ENCODE results near the gene SF3B3.
A peak's percentile ranks its signal among the peaks of the same experiment; 100 is the strongest.

The SF3B3 gene

DNA sequence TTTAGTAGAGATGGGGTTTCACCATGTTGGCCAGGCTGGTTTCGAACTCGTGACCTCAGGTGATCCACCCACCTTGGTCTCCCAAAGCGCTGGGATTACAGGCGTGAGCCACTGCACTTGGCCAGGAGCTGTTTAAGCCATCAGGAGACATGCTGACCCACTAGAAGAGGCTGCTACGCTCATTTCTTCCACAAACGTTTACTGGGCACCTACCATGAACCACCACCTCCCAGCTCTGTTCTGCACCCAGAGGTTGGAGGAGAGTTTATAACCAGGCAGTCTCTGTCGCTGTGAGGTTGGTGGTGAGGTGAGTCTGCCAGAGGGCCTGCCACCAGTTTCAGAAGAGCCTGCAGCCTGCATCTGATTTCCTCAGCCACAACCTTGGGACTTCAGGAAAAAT, 51.8 kb downstream of the SF3B3 start:
- no peaks in the 10 kb centered on the region for H3K9me2 ChIP-seq (replicated peaks; ENCODE audit: insufficient read depth, low read length)
- H3K27me3 ChIP-seq (replicated peaks; ENCODE audit: insufficient read depth, low read length): no peaks in the 10 kb centered on the region
- H3K79me2 ChIP-seq (ENCODE audit: low read length): peaks cover 28% of the 10 kb centered on the region
- no peak overlapping the region for H2AFZ ChIP-seq (ENCODE audit: low read length)
- no peak for TF ChIP-seq EZH2phosphoT487 (IDR thresholded peaks at IDR 0.05; ENCODE audit: low read length)
- TF ChIP-seq, protein P1, sequence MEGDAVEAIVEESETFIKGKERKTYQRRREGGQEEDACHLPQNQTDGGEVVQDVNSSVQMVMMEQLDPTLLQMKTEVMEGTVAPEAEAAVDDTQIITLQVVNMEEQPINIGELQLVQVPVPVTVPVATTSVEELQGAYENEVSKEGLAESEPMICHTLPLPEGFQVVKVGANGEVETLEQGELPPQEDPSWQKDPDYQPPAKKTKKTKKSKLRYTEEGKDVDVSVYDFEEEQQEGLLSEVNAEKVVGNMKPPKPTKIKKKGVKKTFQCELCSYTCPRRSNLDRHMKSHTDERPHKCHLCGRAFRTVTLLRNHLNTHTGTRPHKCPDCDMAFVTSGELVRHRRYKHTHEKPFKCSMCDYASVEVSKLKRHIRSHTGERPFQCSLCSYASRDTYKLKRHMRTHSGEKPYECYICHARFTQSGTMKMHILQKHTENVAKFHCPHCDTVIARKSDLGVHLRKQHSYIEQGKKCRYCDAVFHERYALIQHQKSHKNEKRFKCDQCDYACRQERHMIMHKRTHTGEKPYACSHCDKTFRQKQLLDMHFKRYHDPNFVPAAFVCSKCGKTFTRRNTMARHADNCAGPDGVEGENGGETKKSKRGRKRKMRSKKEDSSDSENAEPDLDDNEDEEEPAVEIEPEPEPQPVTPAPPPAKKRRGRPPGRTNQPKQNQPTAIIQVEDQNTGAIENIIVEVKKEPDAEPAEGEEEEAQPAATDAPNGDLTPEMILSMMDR (IDR thresholded peaks at IDR 0.05; ENCODE audit: low read length): no peak
- no peak for TF ChIP-seq EZH2 (optimal IDR thresholded peaks at IDR 0.05; ENCODE audit: low read depth, low read length)
- peak overlapping the region; percentile 50; the same call in 1 of the 2 replicates for H3K27ac ChIP-seq (ENCODE audit: low read length)
- peaks cover 46% of the 10 kb centered on the region for H3F3A ChIP-seq (ENCODE audit: insufficient read depth, low read length)
- H3K9me3 ChIP-seq (replicated peaks; ENCODE audit: insufficient read depth, low read length): no peaks in the 10 kb centered on the region
- peaks cover 21% of the 10 kb centered on the region for H3K36me3 ChIP-seq (replicated peaks; ENCODE audit: insufficient read depth, low read length)
- peaks cover 62% of the 10 kb centered on the region for H3K4me1 ChIP-seq (ENCODE audit: low read length)
- H3K9ac ChIP-seq (ENCODE audit: low read length): no peak overlapping the region; the same call in 1 of the 2 replicates
- peak overlapping the region; percentile 36; the same call in 1 of the 2 replicates for H3K4me2 ChIP-seq (ENCODE audit: low read depth, low read length)
- H4K20me1 ChIP-seq (ENCODE audit: insufficient read depth, low read length): peaks cover 8% of the 10 kb centered on the region; the same call in 1 of the 2 replicates
- H3K4me3 ChIP-seq (ENCODE audit: low read length): no peak overlapping the region
- no peak for DNase-seq

DNA sequence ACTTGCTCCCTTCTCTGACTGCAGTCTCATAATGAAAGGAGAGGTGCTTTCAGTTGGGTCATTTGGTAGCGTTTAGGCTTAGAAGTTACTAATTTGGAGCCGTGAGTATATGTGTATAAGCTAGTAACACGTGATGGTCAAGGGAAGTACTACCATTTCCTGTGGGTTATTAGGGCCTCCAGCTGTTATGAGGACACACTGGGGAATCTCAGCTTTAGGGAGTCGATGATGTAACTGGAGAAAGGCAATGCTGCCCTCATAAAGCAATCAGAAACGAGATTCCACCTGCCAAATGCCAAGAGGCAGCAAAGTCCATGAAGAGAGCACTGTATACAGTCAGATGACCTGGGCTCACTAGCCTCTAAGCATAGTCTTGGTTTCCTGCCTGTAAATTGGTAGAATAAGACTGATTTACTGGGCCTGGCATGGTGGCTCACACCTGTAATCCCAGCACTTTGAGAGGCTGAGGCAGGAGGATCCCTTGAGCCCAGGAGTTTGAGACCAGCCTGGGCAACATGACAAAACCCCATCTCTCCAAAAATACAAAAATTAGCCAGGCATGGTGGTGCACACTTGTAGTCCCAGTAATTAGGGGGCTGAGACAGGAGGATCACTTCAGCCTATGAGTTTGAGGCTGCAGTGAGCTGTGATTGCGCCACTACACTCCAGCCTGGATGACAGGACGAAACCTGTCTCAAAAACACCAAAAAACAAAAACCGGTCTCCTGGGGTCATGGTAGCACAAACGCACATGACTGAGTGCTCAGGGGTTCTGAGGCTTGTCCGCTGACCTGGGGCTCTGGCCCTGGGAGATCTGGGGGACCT, 53.0 kb downstream of the SF3B3 start:
- H3K79me2 ChIP-seq (ENCODE audit: low read length): peaks cover 16% of the 10 kb centered on the region
- H3K27ac ChIP-seq (ENCODE audit: low read length): peak overlapping the region; percentile 50; the same call in 1 of the 2 replicates
- peak; percentile 63 for DNase-seq
- peak overlapping the region; percentile 8; the same call in 1 of the 2 replicates for H3K4me2 ChIP-seq (ENCODE audit: low read depth, low read length)
- H3K9me2 ChIP-seq (replicated peaks; ENCODE audit: insufficient read depth, low read length): no peaks in the 10 kb centered on the region
- no peak overlapping the region for H3K4me3 ChIP-seq (ENCODE audit: low read length)
- 0 out of 2 replicates have a peak, but pooled peaks cover 3% of the 10 kb centered on the region for H4K20me1 ChIP-seq (ENCODE audit: insufficient read depth, low read length)
- H3K36me3 ChIP-seq (replicated peaks; ENCODE audit: insufficient read depth, low read length): peaks cover 9% of the 10 kb centered on the region; the same call in 1 of the 2 replicates
- H2AFZ ChIP-seq (ENCODE audit: low read length): no peak overlapping the region
- H3K4me1 ChIP-seq (ENCODE audit: low read length): peaks cover 50% of the 10 kb centered on the region
- H3K9me3 ChIP-seq (replicated peaks; ENCODE audit: insufficient read depth, low read length): no peaks in the 10 kb centered on the region
- no peak overlapping the region for H3K9ac ChIP-seq (ENCODE audit: low read length)
- no peaks in the 10 kb centered on the region for H3K27me3 ChIP-seq (replicated peaks; ENCODE audit: insufficient read depth, low read length)
- TF ChIP-seq EZH2 (optimal IDR thresholded peaks at IDR 0.05; ENCODE audit: low read depth, low read length): no peak
- TF ChIP-seq, protein P1 (IDR thresholded peaks at IDR 0.05; ENCODE audit: low read length): no peak
- no peak for TF ChIP-seq EZH2phosphoT487 (IDR thresholded peaks at IDR 0.05; ENCODE audit: low read length)
- peaks cover 36% of the 10 kb centered on the region for H3F3A ChIP-seq (ENCODE audit: insufficient read depth, low read length)

DNA sequence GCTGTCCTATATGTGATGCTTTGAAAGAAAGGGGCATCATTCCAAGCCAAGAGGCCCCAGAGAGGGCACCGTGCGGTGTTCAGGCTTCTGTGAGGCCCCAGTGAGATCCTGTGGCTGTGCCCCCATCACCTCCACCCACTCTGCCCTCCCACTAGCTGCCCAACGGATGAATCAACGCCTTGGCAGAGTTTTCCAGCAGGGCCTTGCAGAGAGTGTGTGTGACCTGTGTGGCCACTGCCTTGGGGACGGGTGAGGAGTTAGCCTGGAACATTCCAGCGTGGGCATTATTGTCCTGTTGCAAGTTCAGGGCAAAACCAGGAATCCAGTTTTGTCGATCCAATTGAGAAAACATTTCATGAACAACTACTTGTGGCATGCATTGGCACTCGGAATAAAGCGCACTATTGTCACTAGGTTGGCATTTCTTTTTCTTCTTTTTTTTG, 53.7 kb downstream of the SF3B3 start:
- Histone ChIP-seq H3K27me3 (replicated peaks; ENCODE audit: insufficient read depth, low read length) (no peaks in the 10 kb centered on the region), H2AFZ (ENCODE audit: low read length) (no peak overlapping the region), H3K4me1 (ENCODE audit: low read length) (peaks cover 47% of the 10 kb centered on the region), H3K9ac (ENCODE audit: low read length) (no peak overlapping the region), H3K27ac (ENCODE audit: low read length) (no peak overlapping the region), H3K36me3 (replicated peaks; ENCODE audit: insufficient read depth, low read length) (peaks cover 8% of the 10 kb centered on the region; the same call in 1 of the 2 replicates), H4K20me1 (ENCODE audit: insufficient read depth, low read length) (0 out of 2 replicates have a peak, but pooled peaks cover 3% of the 10 kb centered on the region), H3K4me3 (ENCODE audit: low read length) (no peak overlapping the region), H3F3A (ENCODE audit: insufficient read depth, low read length) (peaks cover 35% of the 10 kb centered on the region), H3K4me2 (ENCODE audit: low read depth, low read length) (no peak overlapping the region), H3K9me3 (replicated peaks; ENCODE audit: insufficient read depth, low read length) (no peaks in the 10 kb centered on the region), H3K79me2 (ENCODE audit: low read length) (peaks cover 12% of the 10 kb centered on the region), H3K9me2 (replicated peaks; ENCODE audit: insufficient read depth, low read length) (no peaks in the 10 kb centered on the region)
- DNase-seq: no peak
- TF ChIP-seq EZH2phosphoT487 (IDR thresholded peaks at IDR 0.05; ENCODE audit: low read length): no peak
- no peak for TF ChIP-seq EZH2 (optimal IDR thresholded peaks at IDR 0.05; ENCODE audit: low read depth, low read length)
- TF ChIP-seq, protein P1 (IDR thresholded peaks at IDR 0.05; ENCODE audit: low read length): no peak
